RCC 7860 (cell line): ENCODE measurements around the gene LECT2.

Experiments
- DNase-seq: peaks from one replicate; pipeline ENCODE4 v3.0.0-alpha.2; 2015; ENCODE audit warnings: low spot score
- FAIRE-seq: peaks from 2 replicates; lab custom pipeline; 2012; peaks lifted over from hg19 to GRCh38; lab: Jason Lieb, UNC

Gene LECT2

GRCh38 chr5:135942202-135942771 lies 12.5 kb downstream of the LECT2 start:
- no peak for FAIRE-seq

GRCh38 chr5:135941711-135942110 lies 13.1 kb downstream of the LECT2 start:
- FAIRE-seq, result no peak
- DNase-seq, result no peak

More at GRCh38 chr5:135942202-135942771, 12.5 kb downstream of the LECT2 start:
- no peak for DNase-seq

GRCh38 chr5:135937245-135937911 lies 17.4 kb downstream of the LECT2 start:
- FAIRE-seq, result no peak

GRCh38 chr5:135934939-135935338 lies 19.8 kb downstream of the LECT2 start:
- FAIRE-seq, result no peak
- DNase-seq, result no peak

More at GRCh38 chr5:135937245-135937911, 17.4 kb downstream of the LECT2 start:
- DNase-seq, result no peak

GRCh38 chr5:135930949-135931295 lies 23.9 kb downstream of the LECT2 start:
- no peak for FAIRE-seq

GRCh38 chr5:135930029-135930948 lies 24.5 kb downstream of the LECT2 start:
- no peak for DNase-seq
- no peak for FAIRE-seq

More at GRCh38 chr5:135930949-135931295, 23.9 kb downstream of the LECT2 start:
- no peak for DNase-seq

GRCh38 chr5:135921388-135921787 lies 33.4 kb downstream of the LECT2 start:
- FAIRE-seq, result no peak
- DNase-seq, result no peak

GRCh38 chr5:135920199-135920598 lies 34.6 kb downstream of the LECT2 start:
- FAIRE-seq (no peak), DNase-seq (no peak)

- no peak for DNase-seq
- no peak for FAIRE-seq
Measured at GRCh38 chr5:135916638-135917263, 38.0 kb downstream of the LECT2 start.

GRCh38 chr5:135915466-135916001 lies 39.2 kb downstream of the LECT2 start:
- no peak for FAIRE-seq
- DNase-seq, result no peak

- no peak for DNase-seq
- no peak for FAIRE-seq
Measured at GRCh38 chr5:135913713-135914626, 40.8 kb downstream of the LECT2 start.

GRCh38 chr5:135905144-135905543 lies 49.6 kb downstream of the LECT2 start:
- FAIRE-seq, result no peak

GRCh38 chr5:135901633-135902032 lies 53.1 kb downstream of the LECT2 start:
- DNase-seq (no peak), FAIRE-seq (no peak)

More at GRCh38 chr5:135905144-135905543, 49.6 kb downstream of the LECT2 start:
- no peak for DNase-seq

- DNase-seq, result no peak
- no peak for FAIRE-seq
Measured at GRCh38 chr5:135900276-135900675, 54.5 kb downstream of the LECT2 start.

GRCh38 chr5:135898651-135899050 lies 56.1 kb downstream of the LECT2 start:
- FAIRE-seq (no peak), DNase-seq (no peak)
